NT2/D1 (cell line): ENCODE data around the gene ERC2.

Experiments used
- SUZ12 ChIP-seq: IDR thresholded peaks from 2 replicates; pipeline ENCODE4 v1.6.1; 2011; ENCODE audit not compliant: insufficient read length, insufficient read depth; ENCODE audit errors: extremely low read depth
- ZNF274 ChIP-seq: IDR thresholded peaks from 2 replicates; pipeline ENCODE4 v1.6.1; 2011; ENCODE audit warnings: mild to moderate bottlenecking, low read depth, low read length

- no peak for TF ChIP-seq ZNF274
- TF ChIP-seq SUZ12, result no peak
Measured at GRCh38 chr3:55858302-55858701, 610.0 kb downstream of the ERC2 start.
